Glutamatergic neuron (in vitro differentiated cells): Measurements from ENCODE around the gene RNASE1. TPM values are rescaled to one million over a fixed set of nuclear protein-coding genes. Genes with fewer than 3 reads are reported as not detected.

ENCODE experiments used
- DNase-seq: peaks from one replicate; pipeline ENCODE4 v3.0.0; 2022
- H3K27ac Mint-ChIP-seq: one replicate; pipeline ENCODE4 v1.8.0; 2020; ENCODE audit warnings: mild to moderate bottlenecking, mixed read lengths, inconsistent platforms; ENCODE audit not compliant: unreplicated experiment
- H3K27me3 Mint-ChIP-seq: one replicate; pipeline ENCODE4 v1.8.0; 2020; ENCODE audit warnings: mild to moderate bottlenecking, moderate library complexity, mixed read lengths, inconsistent platforms; ENCODE audit not compliant: unreplicated experiment
- H3K36me3 Mint-ChIP-seq: one replicate; pipeline ENCODE4 v1.8.0; 2020; ENCODE audit warnings: mild to moderate bottlenecking, mixed read lengths, inconsistent platforms; ENCODE audit not compliant: unreplicated experiment
- H3K4me1 Mint-ChIP-seq: one replicate; pipeline ENCODE4 v1.8.0; 2020; ENCODE audit warnings: mild to moderate bottlenecking, low read depth, mixed read lengths, inconsistent platforms; ENCODE audit not compliant: unreplicated experiment
- H3K4me3 Mint-ChIP-seq: one replicate; pipeline ENCODE4 v1.8.0; 2020; ENCODE audit warnings: mild to moderate bottlenecking, mixed read lengths, inconsistent platforms; ENCODE audit not compliant: unreplicated experiment
- H3K9me3 Mint-ChIP-seq: one replicate; pipeline ENCODE4 v1.8.0; 2020; ENCODE audit warnings: mild to moderate bottlenecking, moderate library complexity, mixed read lengths, inconsistent platforms; ENCODE audit not compliant: unreplicated experiment
- total RNA-seq: library from RNA; stranded (reverse); fragmentation: NEBNext Ultra II Directional; extraction: Animal tissue kit (Norgen Biotek cat#: 25700); gene quantifications from one replicate; pipeline ENCODE4 v1.2.1, GENCODE V29; 2021; ENCODE audit not compliant: unreplicated experiment
- TF ChIP-seq, protein P1 (sequence below): fragments of 200-600 bp; sonication (generic); IDR thresholded peaks from one replicate; pipeline ENCODE4 v1.5.0; 2021; ENCODE audit not compliant: partially characterized antibody, unreplicated experiment

The RNASE1 gene
- total RNA-seq, 1 donor from 2014 or later = not detected

GRCh38 chr14:20755037-20755436 lies 47.6 kb downstream of the RNASE1 start:
- TF ChIP-seq, protein P1, sequence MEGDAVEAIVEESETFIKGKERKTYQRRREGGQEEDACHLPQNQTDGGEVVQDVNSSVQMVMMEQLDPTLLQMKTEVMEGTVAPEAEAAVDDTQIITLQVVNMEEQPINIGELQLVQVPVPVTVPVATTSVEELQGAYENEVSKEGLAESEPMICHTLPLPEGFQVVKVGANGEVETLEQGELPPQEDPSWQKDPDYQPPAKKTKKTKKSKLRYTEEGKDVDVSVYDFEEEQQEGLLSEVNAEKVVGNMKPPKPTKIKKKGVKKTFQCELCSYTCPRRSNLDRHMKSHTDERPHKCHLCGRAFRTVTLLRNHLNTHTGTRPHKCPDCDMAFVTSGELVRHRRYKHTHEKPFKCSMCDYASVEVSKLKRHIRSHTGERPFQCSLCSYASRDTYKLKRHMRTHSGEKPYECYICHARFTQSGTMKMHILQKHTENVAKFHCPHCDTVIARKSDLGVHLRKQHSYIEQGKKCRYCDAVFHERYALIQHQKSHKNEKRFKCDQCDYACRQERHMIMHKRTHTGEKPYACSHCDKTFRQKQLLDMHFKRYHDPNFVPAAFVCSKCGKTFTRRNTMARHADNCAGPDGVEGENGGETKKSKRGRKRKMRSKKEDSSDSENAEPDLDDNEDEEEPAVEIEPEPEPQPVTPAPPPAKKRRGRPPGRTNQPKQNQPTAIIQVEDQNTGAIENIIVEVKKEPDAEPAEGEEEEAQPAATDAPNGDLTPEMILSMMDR = no peak
- Mint-ChIP-seq H3K27me3 (peaks cover 7% of the 10 kb centered on the region), H3K9me3 (peaks cover 11% of the 10 kb centered on the region), H3K36me3 (peaks cover 14% of the 10 kb centered on the region), H3K4me3 (no peak overlapping the region), H3K27ac (no peak overlapping the region), H3K4me1 (no peaks in the 10 kb centered on the region)
- no peak for DNase-seq

DNA sequence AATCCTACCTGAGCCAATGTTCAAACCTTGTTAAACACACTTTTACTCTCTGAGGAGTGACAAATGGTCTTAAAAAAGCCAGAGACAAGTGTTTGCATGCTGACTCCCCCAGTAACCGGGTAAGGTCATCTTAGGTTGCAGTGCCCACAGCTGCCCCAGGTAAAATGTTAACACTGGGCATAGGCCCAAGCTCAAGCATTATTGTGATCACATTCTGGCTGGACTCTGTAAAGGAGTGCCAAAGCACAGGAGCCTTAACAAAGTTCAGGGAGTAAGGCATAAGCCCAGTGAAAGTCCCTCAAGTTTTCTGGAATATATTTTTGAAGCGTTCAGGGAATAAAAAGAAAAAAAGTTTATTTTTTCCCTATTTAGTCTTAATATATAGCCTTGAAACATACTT lies 48.3 kb downstream of the RNASE1 start:
- no peak for DNase-seq
- Mint-ChIP-seq H3K4me3 (no peak overlapping the region), H3K4me1 (no peaks in the 10 kb centered on the region), H3K27ac (no peak overlapping the region), H3K27me3 (peaks cover 7% of the 10 kb centered on the region), H3K9me3 (peaks cover 11% of the 10 kb centered on the region), H3K36me3 (peaks cover 14% of the 10 kb centered on the region)
- TF ChIP-seq, protein P1 = no peak

- TF ChIP-seq, protein P1 = no peak
- Mint-ChIP-seq H3K27me3 (peaks cover 7% of the 10 kb centered on the region), H3K9me3 (peaks cover 11% of the 10 kb centered on the region), H3K4me3 (no peak overlapping the region), H3K36me3 (peaks cover 14% of the 10 kb centered on the region), H3K4me1 (no peaks in the 10 kb centered on the region), H3K27ac (no peak overlapping the region)
- DNase-seq = no peak
Observed at GRCh38 chr14:20751963-20752562, 50.6 kb downstream of the RNASE1 start.

Other genes with a start within 250 kb of the RNASE1 start
- not detected for gene RNASE9, start 241.8 kb downstream of the RNASE1 start, total RNA-seq
- gene RNASE11, start 214.8 kb downstream of the RNASE1 start, total RNA-seq = not detected
- not detected for gene RNASE12, start 211.5 kb downstream of the RNASE1 start, total RNA-seq
- not detected for gene OR6S1, start 161.2 kb downstream of the RNASE1 start, total RNA-seq
- gene RNASE4, start 118.3 kb downstream of the RNASE1 start, total RNA-seq = 1.7 TPM
- 1.7 TPM for gene ANG, start 114.1 kb downstream of the RNASE1 start, total RNA-seq
- not detected for gene EDDM3A, start 57.0 kb downstream of the RNASE1 start, total RNA-seq
- gene EDDM3B, start 34.4 kb downstream of the RNASE1 start, total RNA-seq = not detected
- gene RNASE6, start 21.6 kb downstream of the RNASE1 start, total RNA-seq = not detected
- not detected for gene RNASE3, start 88.5 kb upstream of the RNASE1 start, total RNA-seq
- gene RNASE2, start 152.6 kb upstream of the RNASE1 start, total RNA-seq = not detected
- gene METTL17, start 187.1 kb upstream of the RNASE1 start, total RNA-seq = 81.5 TPM
- gene SLC39A2, start 196.4 kb upstream of the RNASE1 start, total RNA-seq = not detected
- 33.1 TPM for gene NDRG2, start 222.2 kb upstream of the RNASE1 start, total RNA-seq
- gene TPPP2, start 227.4 kb upstream of the RNASE1 start, total RNA-seq = not detected
- not detected for gene RNASE13, start 232.0 kb upstream of the RNASE1 start, total RNA-seq
- not detected for gene RNASE7, start 239.5 kb upstream of the RNASE1 start, total RNA-seq